ENCODE measurements around the gene AMPH. TPM values are rescaled to one million over a fixed set of nuclear protein-coding genes. Genes with fewer than 3 reads are reported as not detected.

The AMPH gene
- total RNA-seq, 4 donors from 2014 or later = 2.3 to 14.7 (median 7.2) TPM

DNA sequence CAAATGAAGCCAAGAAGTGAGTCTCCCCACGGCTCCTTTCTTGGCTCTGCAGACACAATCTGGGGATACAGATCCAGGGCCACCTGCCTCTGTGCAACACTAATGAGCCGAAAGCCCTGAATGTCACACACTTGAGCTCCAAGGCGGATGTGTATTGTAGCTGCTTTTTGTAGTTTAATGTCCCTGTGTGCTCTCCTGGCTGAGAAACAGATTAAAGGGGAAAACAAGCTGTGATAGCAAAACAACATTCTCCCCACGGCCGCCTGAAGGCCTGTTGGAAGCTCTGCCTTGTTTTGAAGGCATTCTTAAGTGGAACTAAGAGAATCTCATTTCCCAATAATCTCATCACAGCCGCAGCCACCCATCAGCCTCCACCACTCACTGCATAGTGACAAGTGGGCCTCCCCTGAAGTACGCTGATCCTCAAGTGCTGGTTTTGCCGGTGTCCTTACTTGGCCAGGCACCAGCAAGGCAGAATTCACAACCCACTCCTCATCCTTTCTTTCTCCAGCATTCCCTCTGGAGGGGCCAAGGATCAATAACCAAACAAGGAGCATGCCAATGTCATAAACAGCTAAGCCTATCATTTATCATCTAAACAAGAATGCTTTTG, 44.4 kb upstream of the AMPH start:
- peak overlapping the region in 2 of 4 donors; percentile 19 to 24 for H3K27ac ChIP-seq
- 33 to 65% methylated on average over 6 to 7 of the region's 8 CpGs for WGBS, 2 donors (ENCODE audit: low coverage in 1 of 2)

DNA sequence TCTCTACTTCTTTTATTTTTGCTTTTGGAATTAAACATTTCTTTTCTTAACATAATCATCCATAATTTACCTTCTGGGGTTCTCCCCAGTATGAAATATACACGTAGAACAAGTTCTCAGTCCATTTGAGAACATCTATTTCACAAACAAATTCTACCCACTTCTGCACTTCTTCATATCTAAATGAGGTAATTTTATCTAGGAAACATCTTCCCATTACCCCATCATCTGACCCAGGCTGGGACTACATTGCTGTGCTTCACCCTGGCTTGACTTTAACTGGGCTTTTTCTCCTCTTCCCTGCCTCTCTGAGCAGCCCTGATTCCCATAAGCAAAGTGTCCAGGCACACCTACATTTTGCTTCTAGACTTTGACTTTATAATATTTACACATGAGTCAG, 43.3 kb upstream of the AMPH start:
- peak overlapping the region in 2 of 4 donors; percentile 43 to 46 for H3K27ac ChIP-seq
- no peak for ATAC-seq
- no peaks in the 10 kb centered on the region for H3K4me1 ChIP-seq
- WGBS, 2 donors (ENCODE audit: low coverage in 1 of 2) = 62 to 78% methylated on average over 1 of the region's 1 CpG
- H3K4me3 ChIP-seq = no peak overlapping the region
- H3K36me3 ChIP-seq = no peaks in the 10 kb centered on the region
- TF ChIP-seq, protein P1, sequence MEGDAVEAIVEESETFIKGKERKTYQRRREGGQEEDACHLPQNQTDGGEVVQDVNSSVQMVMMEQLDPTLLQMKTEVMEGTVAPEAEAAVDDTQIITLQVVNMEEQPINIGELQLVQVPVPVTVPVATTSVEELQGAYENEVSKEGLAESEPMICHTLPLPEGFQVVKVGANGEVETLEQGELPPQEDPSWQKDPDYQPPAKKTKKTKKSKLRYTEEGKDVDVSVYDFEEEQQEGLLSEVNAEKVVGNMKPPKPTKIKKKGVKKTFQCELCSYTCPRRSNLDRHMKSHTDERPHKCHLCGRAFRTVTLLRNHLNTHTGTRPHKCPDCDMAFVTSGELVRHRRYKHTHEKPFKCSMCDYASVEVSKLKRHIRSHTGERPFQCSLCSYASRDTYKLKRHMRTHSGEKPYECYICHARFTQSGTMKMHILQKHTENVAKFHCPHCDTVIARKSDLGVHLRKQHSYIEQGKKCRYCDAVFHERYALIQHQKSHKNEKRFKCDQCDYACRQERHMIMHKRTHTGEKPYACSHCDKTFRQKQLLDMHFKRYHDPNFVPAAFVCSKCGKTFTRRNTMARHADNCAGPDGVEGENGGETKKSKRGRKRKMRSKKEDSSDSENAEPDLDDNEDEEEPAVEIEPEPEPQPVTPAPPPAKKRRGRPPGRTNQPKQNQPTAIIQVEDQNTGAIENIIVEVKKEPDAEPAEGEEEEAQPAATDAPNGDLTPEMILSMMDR (IDR thresholded peaks at IDR 0.05) = no peak
- TF ChIP-seq EP300 (IDR thresholded peaks at IDR 0.05) (no peak), POLR2A (IDR thresholded peaks at IDR 0.05) (no peak), POLR2AphosphoS5 (IDR thresholded peaks at IDR 0.05) (no peak)
- H3K27me3 ChIP-seq = no peaks in the 10 kb centered on the region
- peaks cover 0 to 6% (median 0%) of the 10 kb centered on the region in 3 donors for H3K9me3 ChIP-seq

More for the DNA sequence above, 44.4 kb upstream of the AMPH start:
- Histone ChIP-seq H3K36me3 (no peaks in the 10 kb centered on the region), H3K4me3 (no peak overlapping the region), H3K27me3 (no peaks in the 10 kb centered on the region), H3K4me1 (no peaks in the 10 kb centered on the region), H3K9me3 (peaks cover 0 to 6% (median 0%) of the 10 kb centered on the region in 3 donors)
- peak; percentile 32 for ATAC-seq
- TF ChIP-seq, protein P1 (IDR thresholded peaks at IDR 0.05) = no peak
- TF ChIP-seq EP300 (IDR thresholded peaks at IDR 0.05) (no peak), POLR2AphosphoS5 (IDR thresholded peaks at IDR 0.05) (no peak), POLR2A (IDR thresholded peaks at IDR 0.05) (no peak)

DNA sequence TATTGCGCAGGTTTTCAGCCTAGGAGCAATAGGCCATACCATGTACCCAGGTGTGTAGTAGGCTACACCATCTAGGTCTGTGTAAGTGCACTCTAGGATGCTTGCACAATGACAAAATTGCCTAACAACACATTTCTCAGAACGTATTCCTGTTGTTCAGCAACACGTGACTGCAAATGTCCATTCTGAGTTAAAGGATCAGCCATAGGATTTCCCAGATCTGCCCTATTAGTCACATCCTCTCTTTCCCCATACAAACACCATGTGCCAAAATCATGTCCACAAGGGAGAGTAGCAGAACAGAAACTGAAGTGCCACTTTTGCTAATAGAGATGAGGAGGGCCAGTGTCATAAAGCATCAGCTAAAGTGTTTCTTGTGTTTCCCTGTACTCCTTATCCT, 42.6 kb upstream of the AMPH start:
- H3K4me1 ChIP-seq = no peaks in the 10 kb centered on the region
- H3K4me3 ChIP-seq = no peak overlapping the region
- no peaks in the 10 kb centered on the region for H3K27me3 ChIP-seq
- H3K9me3 ChIP-seq = peaks cover 0 to 6% (median 0%) of the 10 kb centered on the region in 3 donors
- no peaks in the 10 kb centered on the region for H3K36me3 ChIP-seq
- 56 to 86% methylated on average over 2 to 3 of the region's 3 CpGs for WGBS, 2 donors (ENCODE audit: low coverage in 1 of 2)
- peak overlapping the region in 3 of 4 donors; percentile 43 to 51 (median 46) for H3K27ac ChIP-seq
- TF ChIP-seq EP300 (IDR thresholded peaks at IDR 0.05) = no peak
- TF ChIP-seq POLR2AphosphoS5 (IDR thresholded peaks at IDR 0.05) = peak; percentile 33
- no peak for TF ChIP-seq POLR2A (IDR thresholded peaks at IDR 0.05)
- TF ChIP-seq, protein P1 (IDR thresholded peaks at IDR 0.05) = no peak
- ATAC-seq = peak; percentile 64

DNA sequence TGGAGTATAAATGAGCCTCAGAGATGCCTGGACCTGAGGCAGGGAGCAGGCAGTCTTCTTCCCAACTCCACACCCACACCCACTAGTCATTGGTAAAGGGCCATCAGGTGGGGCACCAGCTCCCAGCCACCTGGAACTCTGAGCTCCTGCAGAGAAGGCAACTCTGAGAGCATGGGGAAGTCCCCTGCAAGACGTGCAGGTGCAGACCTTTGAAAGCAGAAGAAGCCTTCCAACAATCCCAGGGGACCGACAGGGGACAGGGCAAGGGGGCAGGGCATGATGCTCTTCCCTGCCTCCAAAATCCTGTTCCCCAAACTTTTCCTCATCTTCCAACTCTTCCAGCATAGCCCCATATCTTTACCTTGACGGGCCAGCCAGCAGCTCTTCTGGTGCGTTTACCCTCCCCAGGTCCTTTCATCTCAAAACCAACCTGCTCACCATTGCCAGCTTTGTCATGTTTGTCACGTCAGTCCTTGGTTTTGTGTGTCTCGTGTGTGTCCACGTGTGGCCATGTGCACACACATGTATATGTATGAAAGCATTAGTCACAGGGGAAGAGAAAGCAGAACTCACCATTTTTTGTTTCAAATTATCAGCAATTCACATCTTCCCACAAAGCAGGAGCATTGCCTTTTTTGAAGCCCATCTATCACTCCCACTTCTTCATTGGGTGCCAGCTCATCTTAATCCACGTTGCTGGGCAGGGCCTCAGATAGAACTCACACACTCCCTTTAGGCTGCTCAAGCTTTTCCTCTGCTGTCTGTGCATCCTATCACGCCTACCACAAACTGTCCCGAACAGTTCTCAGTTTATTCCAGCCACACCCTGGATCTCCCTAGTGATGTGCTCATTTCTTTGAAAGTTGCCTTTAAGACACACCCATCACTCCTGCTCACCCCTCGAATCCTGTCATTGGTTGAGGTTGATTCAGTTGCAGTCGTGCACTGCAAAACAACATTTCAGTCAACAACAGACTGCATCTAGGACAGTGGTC, 41.0 kb upstream of the AMPH start:
- Histone ChIP-seq H3K4me3 (no peak overlapping the region), H3K27me3 (no peaks in the 10 kb centered on the region), H3K27ac (peak overlapping the region in 1 of 4 donors; percentile 1), H3K36me3 (no peaks in the 10 kb centered on the region), H3K9me3 (no peaks in the 10 kb centered on the region), H3K4me1 (no peaks in the 10 kb centered on the region)
- peak; percentile 7 for ATAC-seq
- 72 to 80% methylated on average over 9 to 11 of the region's 12 CpGs for WGBS, 2 donors (ENCODE audit: low coverage in 1 of 2)
- TF ChIP-seq POLR2AphosphoS5 (IDR thresholded peaks at IDR 0.05) (no peak), EP300 (IDR thresholded peaks at IDR 0.05) (no peak)
- TF ChIP-seq, protein P1 (IDR thresholded peaks at IDR 0.05) = no peak

All from gastroesophageal sphincter (tissue), 4 donors.